HG02571 (cell line): ENCODE measurements around the gene TRIM69.
"Not testable (repeated sequence)": the region's sequence is repeated elsewhere in the genome, so short reads cannot be mapped to it uniquely, and the experiment has no call there.

ENCODE experiments used
- ATAC-seq: cut with Tn5 transposase; IDR thresholded peaks from one replicate; pipeline ENCODE4 v1.9.1; 2021; ENCODE audit warnings: mild to moderate bottlenecking, moderate library complexity; ENCODE audit not compliant: unreplicated experiment

TRIM69 gene

GRCh38 chr15:44738340-44738984 is 2.1 kb downstream of the TRIM69 start:
- no peak for ATAC-seq

GRCh38 chr15:44739222-44739847 is 3.0 kb downstream of the TRIM69 start:
- not testable (repeated sequence) for ATAC-seq

GRCh38 chr15:44743454-44743853 is 7.1 kb downstream of the TRIM69 start:
- not testable (repeated sequence) for ATAC-seq

GRCh38 chr15:44753345-44753744 is 17.0 kb downstream of the TRIM69 start:
- ATAC-seq = no peak

- no peak for ATAC-seq
These were observed 26.9 kb downstream of the TRIM69 start for GRCh38 chr15:44763187-44763586.

GRCh38 chr15:44763848-44764247 is 27.5 kb downstream of the TRIM69 start:
- ATAC-seq = no peak

GRCh38 chr15:44765036-44765435 is 28.7 kb downstream of the TRIM69 start:
- no peak for ATAC-seq

- ATAC-seq = no peak
These were observed 33.2 kb downstream of the TRIM69 start for GRCh38 chr15:44769521-44769920.

GRCh38 chr15:44770715-44771114 is 34.4 kb downstream of the TRIM69 start:
- ATAC-seq = not testable (repeated sequence)

- no peak for ATAC-seq
These were observed 39.6 kb downstream of the TRIM69 start for GRCh38 chr15:44775953-44776352.

GRCh38 chr15:44779761-44780160 is 43.4 kb downstream of the TRIM69 start:
- no peak for ATAC-seq

- ATAC-seq = no peak
These were observed 44.3 kb downstream of the TRIM69 start for GRCh38 chr15:44780608-44781007.

GRCh38 chr15:44781128-44781810 is 44.9 kb downstream of the TRIM69 start:
- ATAC-seq = no peak

GRCh38 chr15:44782516-44782915 is 46.2 kb downstream of the TRIM69 start:
- no peak for ATAC-seq

- ATAC-seq = not testable (repeated sequence)
These were observed 48.6 kb downstream of the TRIM69 start for GRCh38 chr15:44784918-44785274.

- no peak for ATAC-seq
These were observed 52.4 kb downstream of the TRIM69 start for GRCh38 chr15:44788748-44789147.

GRCh38 chr15:44790215-44790614 is 53.9 kb downstream of the TRIM69 start:
- ATAC-seq = no peak

GRCh38 chr15:44790656-44791055 is 54.3 kb downstream of the TRIM69 start:
- no peak for ATAC-seq

GRCh38 chr15:44792715-44793114 is 56.4 kb downstream of the TRIM69 start:
- no peak for ATAC-seq

- no peak for ATAC-seq
These were observed 57.7 kb downstream of the TRIM69 start for GRCh38 chr15:44794072-44794471.

GRCh38 chr15:44796508-44796907 is 60.2 kb downstream of the TRIM69 start:
- ATAC-seq = no peak

GRCh38 chr15:44798826-44799225 is 62.5 kb downstream of the TRIM69 start:
- no peak for ATAC-seq
